ENCODE data around the gene DNAH11.
A peak's percentile ranks its signal among the peaks of the same experiment; 100 is the strongest.

The DNAH11 gene

DNA sequence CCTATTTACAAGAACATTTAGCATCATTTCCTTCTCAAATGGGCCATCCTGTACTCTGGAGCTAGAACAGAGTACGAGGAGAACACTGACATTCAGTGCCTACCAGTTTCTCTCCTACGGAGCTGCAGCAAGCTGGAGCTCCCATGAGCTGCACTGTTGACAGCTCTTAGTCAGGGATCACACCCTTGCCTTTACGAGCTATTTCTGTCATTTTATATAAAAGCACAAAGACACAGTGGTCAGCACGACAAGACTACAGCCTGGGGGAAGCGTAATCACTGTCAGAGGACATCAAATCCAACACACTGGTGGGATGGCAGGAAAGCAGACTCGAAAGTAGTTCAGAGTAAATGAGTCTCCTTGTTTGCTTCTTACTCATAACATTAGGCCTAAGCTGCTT, 400.1 kb downstream of the DNAH11 start:
- no peak for DNase-seq

DNA sequence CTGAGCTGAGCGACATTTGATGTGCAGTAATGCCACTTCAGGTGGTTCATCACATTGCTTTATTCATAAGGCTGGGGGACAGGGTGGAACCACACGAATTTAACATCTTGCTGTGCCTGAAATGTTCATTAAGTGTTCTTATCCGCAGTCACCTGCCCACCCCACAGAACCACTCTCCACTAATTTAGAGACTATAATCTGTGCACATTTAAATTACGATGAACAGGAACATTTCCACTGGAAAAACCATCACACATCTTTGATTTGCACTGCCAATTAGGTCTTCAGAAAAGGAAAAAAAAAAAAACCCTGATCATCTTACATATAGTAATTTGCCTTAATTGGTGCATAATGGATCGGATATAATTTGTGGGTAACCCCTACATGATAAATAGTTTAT, 400.6 kb downstream of the DNAH11 start:
- no peak for DNase-seq

DNA sequence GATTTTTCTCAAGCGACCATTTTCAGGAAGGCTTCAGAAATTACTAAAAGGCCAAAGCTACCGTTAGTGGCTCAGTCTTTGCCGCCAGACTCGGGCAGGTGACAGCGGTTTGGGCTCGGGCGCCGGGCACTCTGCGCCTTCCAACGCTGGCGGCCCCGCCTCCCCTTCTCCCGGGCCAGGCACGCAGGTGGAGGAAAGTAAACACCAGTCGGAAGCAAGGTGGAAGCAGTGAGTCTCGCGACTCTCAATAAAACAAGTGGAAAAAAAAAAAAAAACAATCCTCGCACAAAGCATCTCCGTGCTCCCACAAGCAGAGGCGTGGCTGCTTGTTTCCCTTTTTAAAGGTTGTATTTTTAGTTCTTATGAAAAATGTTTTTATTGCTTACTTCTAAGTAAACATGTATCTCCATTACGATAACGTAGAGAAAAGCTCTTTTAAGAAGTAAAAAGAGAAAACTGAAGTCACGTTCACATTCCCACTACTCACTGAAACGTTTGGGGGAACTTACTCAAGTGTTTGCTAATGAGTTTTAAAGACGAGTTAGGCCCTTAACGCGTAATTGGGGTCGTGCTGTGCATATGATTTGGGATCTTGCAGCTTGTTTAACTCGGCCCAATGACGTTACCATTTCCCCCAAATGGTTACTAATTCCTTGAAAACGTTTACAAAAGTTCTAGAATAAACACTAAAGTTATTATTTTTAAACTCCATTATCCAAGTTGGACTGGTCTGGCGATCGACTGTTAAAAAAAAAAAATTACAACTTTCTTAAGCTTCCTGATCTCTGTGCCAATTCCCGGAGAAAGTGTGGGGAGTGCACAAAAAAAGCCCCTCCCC, 402.0 kb downstream of the DNAH11 start:
- DNase-seq, result peak; percentile 49

DNA sequence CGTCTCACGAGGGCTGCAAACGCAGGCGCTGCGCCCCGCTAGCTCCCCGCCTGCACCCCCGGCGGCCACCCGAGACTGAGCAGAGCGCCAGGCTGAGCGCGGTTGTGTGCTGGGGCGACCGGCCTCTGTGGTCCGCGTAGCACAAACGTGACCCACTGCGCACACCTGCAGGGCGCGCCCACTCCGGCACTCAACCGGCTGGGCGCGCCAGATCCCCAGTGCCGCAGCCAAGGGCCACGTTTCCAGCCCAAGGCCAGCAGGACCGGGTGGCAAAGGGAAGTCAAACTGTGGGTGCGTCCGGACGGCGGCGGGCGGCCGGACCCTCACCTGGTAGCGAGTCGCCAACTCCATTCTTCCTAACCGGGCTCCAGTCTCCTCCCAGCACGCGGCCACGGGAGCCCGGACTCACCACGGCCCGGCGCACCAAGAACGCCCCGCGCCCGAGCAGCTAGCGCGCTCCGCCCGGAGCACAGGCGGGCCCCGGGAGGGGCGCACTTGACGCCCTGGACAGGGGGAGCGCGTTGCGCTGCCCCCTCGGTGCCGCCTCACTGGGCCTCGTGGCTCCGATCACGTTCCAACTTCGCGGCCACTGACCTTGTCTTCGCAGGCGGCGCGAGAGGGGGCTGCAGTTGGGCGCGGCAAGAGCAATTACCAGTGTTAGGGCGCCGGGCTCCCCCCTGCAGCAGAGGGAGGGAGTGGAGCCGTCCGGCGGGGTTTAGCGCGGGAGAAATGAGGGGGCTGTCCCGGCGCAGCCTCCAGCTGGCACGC, 402.8 kb downstream of the DNAH11 start, which contains the start of gene CDCA7L:
Gene CDCA7L (minus strand): TSS at position 446 of the 768 bp plus-strand sequence. CDS start 95 bp downstream, at position 351.
- peak; percentile 62 for DNase-seq

DNA sequence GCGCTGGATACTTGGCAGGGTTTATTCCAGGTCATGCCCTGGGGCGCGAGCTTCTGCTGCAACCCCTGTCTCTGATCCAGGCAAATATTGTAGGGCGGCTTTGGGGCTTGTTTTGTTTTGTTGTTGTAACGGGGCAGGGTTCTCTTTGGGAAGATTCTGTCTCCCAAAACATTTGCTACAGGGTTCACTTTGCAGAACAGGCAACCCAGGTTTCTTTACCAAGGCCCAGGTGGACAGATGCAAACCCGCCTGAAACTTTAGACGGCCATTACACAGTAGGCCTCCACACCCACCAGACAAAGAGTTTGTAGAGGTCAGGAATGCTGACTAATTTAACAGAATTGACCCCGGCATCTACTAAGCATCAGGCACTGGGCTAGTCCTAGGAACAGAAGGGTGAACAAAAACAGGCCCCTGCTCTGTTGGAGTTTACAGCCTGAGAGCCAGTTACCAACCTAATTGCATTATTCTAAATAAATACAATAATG, 403.4 kb downstream of the DNAH11 start:
- DNase-seq, result no peak

DNA sequence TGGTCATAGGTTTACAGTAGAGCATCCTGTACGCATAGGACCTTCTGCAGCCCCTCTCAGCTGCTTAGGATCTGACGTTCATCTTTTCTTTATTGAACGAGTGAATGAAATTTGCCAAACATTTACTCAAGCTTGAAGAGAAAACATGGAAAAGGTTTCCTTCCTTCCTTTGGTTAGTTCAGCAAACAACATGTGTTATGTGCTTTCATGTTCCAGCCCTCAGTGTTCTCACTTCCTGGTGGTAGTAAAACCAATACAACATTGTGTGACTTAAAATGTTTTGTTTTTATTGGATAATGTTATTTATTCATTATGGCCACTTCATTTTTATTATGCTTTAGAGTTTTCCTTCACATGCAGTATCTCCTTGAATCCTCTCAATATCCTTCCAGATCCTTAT, 404.2 kb downstream of the DNAH11 start:
- peak; percentile 18 for DNase-seq

DNA sequence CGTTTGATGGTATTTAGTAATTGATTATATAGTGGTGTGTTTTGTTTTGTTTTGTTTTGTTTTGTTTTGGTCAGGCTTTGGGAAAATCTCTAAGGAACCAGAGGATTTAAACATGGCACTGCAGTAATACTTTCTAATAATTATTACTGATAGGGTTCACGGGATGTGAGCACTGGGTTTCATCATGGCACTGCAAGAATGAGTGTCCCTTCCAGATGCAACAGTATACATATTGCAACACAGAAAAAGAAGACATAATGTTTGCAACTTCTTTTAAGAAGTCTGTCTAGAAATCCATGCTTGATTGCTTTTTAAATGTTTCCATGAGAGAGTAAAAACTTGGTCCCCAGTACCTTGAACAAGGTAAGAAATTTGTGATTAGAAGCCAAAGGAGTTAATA, 405.1 kb downstream of the DNAH11 start:
- DNase-seq, result no peak

DNA sequence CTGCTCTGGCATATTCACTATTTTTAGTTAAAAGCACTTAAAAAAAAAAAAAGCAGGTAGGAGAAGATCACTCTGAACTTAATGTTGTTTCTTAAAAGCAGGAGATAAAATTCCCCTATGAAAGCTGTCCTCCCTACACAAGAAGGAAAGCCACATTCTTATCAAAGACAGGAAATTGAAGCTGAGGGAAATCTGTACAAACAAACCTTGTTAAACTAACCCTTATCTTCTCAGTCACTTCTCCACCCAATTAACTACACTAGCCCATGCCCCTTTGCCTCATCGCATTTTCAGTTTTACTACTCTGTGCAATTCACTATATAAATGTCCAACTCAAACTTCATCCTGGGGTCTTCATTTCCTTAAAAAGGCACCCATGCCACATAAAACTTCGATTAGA, 405.5 kb downstream of the DNAH11 start:
- DNase-seq, result no peak

DNA sequence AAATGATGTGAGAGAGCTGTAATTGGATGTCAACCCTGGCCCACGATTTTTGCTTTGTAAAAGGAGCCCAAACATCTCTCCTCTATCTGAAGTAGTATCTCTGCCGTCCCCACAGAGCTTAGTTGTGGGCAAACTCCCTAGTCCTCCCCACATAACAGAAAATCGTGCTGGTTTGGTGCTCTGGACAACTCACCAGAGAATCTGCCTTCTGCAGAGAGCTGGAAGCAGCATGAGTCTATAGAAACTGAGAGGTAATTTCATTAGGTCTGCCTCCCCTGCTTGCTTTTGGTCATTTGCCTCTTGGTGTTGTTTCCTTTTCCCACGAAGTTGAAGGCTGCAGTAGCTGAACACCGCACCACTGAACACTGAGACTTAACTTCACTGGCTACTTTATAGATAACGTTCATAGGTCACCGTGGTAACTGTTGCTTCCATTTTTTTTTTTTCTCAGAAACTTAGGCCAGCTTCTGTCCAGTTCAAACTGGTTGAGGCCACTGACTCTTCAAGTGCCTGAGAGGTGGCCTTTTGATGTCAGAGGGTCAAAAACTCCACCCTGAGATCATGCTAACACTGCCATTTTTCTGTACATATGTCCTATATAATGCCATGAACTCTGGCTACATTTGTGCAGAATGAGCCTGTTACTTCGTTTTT, 406.2 kb downstream of the DNAH11 start:
- DNase-seq, result no peak

Measured in MV-4-11 (cell line).